Chondrocyte (in vitro differentiated cells): ENCODE results near the gene PSMD2. TPM values are rescaled to one million over a fixed set of nuclear protein-coding genes. Genes with fewer than 3 reads are reported as not detected.
A peak's percentile ranks its signal among the peaks of the same experiment; 100 is the strongest.

ENCODE experiments used
- DNase-seq: peaks from one replicate; pipeline ENCODE4 v3.0.0; 2021; ENCODE audit warnings: mixed read lengths, low spot score
- H3K27ac Mint-ChIP-seq: one replicate; pipeline ENCODE4 v1.8.0; 2021; ENCODE audit warnings: mild to moderate bottlenecking, moderate library complexity, mixed read lengths; ENCODE audit not compliant: unreplicated experiment
- H3K27me3 Mint-ChIP-seq: 2 replicates; pipeline ENCODE4 v1.8.0; 2021; ENCODE audit warnings: low read depth, mixed read lengths
- H3K36me3 Mint-ChIP-seq: 2 replicates; pipeline ENCODE4 v1.8.0; 2021; ENCODE audit warnings: low read depth, mixed read lengths
- H3K4me1 Mint-ChIP-seq: 2 replicates; pipeline ENCODE4 v1.8.0; 2021; ENCODE audit warnings: low read depth, mild to moderate bottlenecking, mixed read lengths
- H3K4me3 Mint-ChIP-seq: one replicate; pipeline ENCODE4 v1.8.0; 2021; ENCODE audit warnings: mild to moderate bottlenecking, moderate library complexity, mixed read lengths; ENCODE audit not compliant: unreplicated experiment
- H3K9me3 Mint-ChIP-seq: 2 replicates; pipeline ENCODE4 v1.8.0; 2021; ENCODE audit warnings: low read depth, mixed read lengths
- total RNA-seq: library from RNA; stranded (reverse); gene quantifications from 3 replicates; pipeline ENCODE4 v1.2.1, GENCODE V29; 2021
- TF ChIP-seq, protein P1 (sequence below): fragments of 200-600 bp; sonication (generic); IDR thresholded peaks from 2 replicates; pipeline ENCODE4 v1.5.0; 2021; ENCODE audit warnings: antibody characterized with exemption, mild to moderate bottlenecking, moderate library complexity

The PSMD2 gene
- total RNA-seq, 1 donor from 2014 or later: 237 TPM

DNA sequence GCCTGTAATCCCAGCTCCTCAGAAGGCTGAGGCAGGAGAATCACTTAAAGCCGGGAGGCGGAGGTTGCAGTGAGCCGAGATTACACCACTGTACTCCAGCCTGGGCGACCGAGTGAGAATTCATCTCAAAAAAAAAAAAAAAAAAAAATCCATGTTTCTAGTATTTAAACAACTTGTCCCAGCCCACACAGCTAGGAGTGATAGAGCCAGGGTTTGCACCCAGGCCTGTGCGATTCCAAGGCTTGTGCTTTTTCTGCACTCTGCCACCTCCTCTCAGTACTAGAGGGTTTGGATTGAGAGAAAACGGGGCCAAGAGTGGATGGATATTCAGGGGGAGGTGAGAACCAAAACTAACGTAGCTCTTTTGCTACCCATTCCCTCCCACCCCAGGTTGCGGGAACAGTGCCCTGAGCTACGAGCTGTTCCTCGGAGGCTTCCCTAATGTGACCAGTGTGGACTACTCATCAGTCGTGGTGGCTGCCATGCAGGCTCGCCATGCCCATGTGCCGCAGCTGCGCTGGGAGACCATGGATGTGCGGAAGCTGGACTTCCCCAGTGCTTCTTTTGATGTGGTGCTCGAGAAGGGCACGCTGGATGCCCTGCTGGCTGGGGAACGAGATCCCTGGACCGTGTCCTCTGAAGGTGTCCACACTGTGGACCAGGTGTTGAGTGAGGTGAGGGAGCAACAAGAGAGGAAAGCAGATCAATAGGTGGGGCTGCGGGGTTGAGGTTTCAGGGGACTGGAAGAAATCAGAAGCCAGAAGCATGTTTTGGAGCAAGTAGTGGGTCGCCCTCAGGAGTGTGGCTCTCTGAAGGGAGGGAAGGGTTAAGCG lies 41.7 kb upstream of the PSMD2 start:
- Mint-ChIP-seq H3K27ac (no peak overlapping the region), H3K4me3 (no peak overlapping the region), H3K36me3 (peaks cover 9% of the 10 kb centered on the region), H3K4me1 (peaks cover 17% of the 10 kb centered on the region), H3K9me3 (no peaks in the 10 kb centered on the region), H3K27me3 (peaks cover 7% of the 10 kb centered on the region)
- DNase-seq: peak; percentile 82
- TF ChIP-seq, protein P1, sequence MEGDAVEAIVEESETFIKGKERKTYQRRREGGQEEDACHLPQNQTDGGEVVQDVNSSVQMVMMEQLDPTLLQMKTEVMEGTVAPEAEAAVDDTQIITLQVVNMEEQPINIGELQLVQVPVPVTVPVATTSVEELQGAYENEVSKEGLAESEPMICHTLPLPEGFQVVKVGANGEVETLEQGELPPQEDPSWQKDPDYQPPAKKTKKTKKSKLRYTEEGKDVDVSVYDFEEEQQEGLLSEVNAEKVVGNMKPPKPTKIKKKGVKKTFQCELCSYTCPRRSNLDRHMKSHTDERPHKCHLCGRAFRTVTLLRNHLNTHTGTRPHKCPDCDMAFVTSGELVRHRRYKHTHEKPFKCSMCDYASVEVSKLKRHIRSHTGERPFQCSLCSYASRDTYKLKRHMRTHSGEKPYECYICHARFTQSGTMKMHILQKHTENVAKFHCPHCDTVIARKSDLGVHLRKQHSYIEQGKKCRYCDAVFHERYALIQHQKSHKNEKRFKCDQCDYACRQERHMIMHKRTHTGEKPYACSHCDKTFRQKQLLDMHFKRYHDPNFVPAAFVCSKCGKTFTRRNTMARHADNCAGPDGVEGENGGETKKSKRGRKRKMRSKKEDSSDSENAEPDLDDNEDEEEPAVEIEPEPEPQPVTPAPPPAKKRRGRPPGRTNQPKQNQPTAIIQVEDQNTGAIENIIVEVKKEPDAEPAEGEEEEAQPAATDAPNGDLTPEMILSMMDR: no peak

DNA sequence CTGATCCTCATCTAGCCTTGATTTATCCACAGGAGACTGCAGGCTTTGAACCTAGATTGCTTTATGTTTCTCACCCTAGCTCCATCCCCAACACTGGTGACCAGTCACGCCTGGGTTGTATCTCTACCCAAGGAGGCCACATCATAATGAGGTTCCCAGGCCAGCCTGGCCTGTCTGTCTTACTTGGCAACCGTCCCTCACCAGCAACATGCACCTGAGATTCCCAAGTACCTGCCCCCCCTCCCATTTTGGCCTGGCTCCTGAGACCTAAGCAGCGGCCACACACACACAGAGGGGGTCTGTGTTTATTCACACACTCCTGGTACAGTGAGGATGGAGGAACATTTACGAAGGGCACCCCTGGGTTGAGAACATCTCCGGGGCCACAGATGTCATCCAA lies 40.1 kb upstream of the PSMD2 start:
- Mint-ChIP-seq H3K27me3 (peaks cover 11% of the 10 kb centered on the region), H3K4me3 (no peak overlapping the region), H3K27ac (no peak overlapping the region), H3K9me3 (no peaks in the 10 kb centered on the region), H3K4me1 (peaks cover 21% of the 10 kb centered on the region), H3K36me3 (peaks cover 9% of the 10 kb centered on the region)
- DNase-seq: peak; percentile 48
- TF ChIP-seq, protein P1: no peak

GRCh38 chr3:184259396-184259877 lies 39.6 kb upstream of the PSMD2 start:
- Mint-ChIP-seq H3K27me3 (peaks cover 11% of the 10 kb centered on the region), H3K27ac (no peak overlapping the region), H3K36me3 (peaks cover 9% of the 10 kb centered on the region), H3K4me3 (peak overlapping the region; percentile 50), H3K4me1 (peaks cover 21% of the 10 kb centered on the region), H3K9me3 (no peaks in the 10 kb centered on the region)
- TF ChIP-seq, protein P1: no peak
- peak; percentile 89 for DNase-seq

GRCh38 chr3:184259878-184260723 lies 38.9 kb upstream of the PSMD2 start:
- H3K27me3 Mint-ChIP-seq: peaks cover 11% of the 10 kb centered on the region
- H3K27ac Mint-ChIP-seq: no peak overlapping the region
- TF ChIP-seq, protein P1: no peak
- peak overlapping the region; percentile 78 for H3K4me3 Mint-ChIP-seq
- DNase-seq: peak; percentile 82
- no peaks in the 10 kb centered on the region for H3K9me3 Mint-ChIP-seq
- H3K4me1 Mint-ChIP-seq: peaks cover 21% of the 10 kb centered on the region
- peaks cover 9% of the 10 kb centered on the region for H3K36me3 Mint-ChIP-seq

DNA sequence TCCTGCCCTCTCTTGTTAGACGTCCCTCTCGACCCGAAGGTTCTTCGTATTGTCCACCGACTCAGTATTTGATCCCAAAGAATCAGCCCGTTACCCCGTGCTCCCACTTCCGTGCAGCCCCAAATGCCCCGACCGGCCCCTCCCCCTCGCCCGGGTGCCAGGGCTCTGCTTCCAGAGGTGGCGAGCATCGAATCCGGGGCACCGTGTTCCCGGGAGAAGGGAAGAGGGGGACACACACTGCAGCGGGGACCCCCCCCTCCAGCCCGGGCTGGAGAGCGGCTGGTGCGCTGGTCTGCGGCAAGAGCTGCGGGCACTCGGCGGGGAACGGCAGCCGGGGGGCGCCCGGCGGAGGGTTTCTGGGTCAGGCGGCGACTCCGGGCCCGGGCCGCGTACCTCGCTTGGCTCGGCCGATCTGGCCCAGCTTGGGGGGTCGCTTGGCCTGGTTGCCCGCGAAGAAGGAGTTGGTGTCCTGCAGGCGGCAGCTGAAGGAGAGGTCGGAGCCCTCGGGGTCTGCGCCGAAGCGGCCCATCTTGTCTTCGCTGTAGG lies 38.2 kb upstream of the PSMD2 start:
- peaks cover 21% of the 10 kb centered on the region for H3K4me1 Mint-ChIP-seq
- peak overlapping the region; percentile 78 for H3K4me3 Mint-ChIP-seq
- DNase-seq: peak; percentile 83
- H3K27me3 Mint-ChIP-seq: peaks cover 11% of the 10 kb centered on the region
- peaks cover 9% of the 10 kb centered on the region for H3K36me3 Mint-ChIP-seq
- H3K27ac Mint-ChIP-seq: no peak overlapping the region
- TF ChIP-seq, protein P1: no peak
- H3K9me3 Mint-ChIP-seq: no peaks in the 10 kb centered on the region
